Breast epithelium (tissue), 3 donors: ENCODE measurements around the gene PCDH15.

Experiments used
- CTCF ChIP-seq, 3 donors: fragments of 450-650 bp; IDR thresholded peaks; one replicate each; pipeline ENCODE4 v1.5.1; 2016 to 2017; ENCODE audit warnings: antibody characterized with exemption in 3 of 3, mild to moderate bottlenecking in 3 of 3, moderate library complexity in 3 of 3
- POLR2A ChIP-seq: fragments of 450-650 bp; IDR thresholded peaks from one replicate; pipeline ENCODE4 v1.6.1; 2016; ENCODE audit warnings: antibody characterized with exemption, mild to moderate bottlenecking, moderate library complexity
- POLR2AphosphoS5 ChIP-seq, 3 donors: sonication (generic); formaldehyde crosslinking; IDR thresholded peaks; one replicate each; pipeline ENCODE4 v1.6.1; 2017; ENCODE audit warnings: antibody characterized with exemption in 3 of 3

GRCh38 chr10:54396031-54396430 lies 405.0 kb downstream of the PCDH15 start:
- TF ChIP-seq POLR2AphosphoS5 (IDR thresholded peaks at IDR 0.05), result no peak
- no peak for TF ChIP-seq CTCF (IDR thresholded peaks at IDR 0.05)
- TF ChIP-seq POLR2A, result no peak
